Bladder microvascular endothelial cell (primary cell): ENCODE results near the gene ZBTB7A. TPM values are rescaled to one million over a fixed set of nuclear protein-coding genes. Genes with fewer than 3 reads are reported as not detected.

Experiments
- total RNA-seq: library from RNA; depleted of rRNA; stranded (reverse); fragments of >200 nt; gene quantifications from 2 replicates; pipeline ENCODE4 v1.2.3, GENCODE V29; 2014

Gene ZBTB7A
- 8.4 and 18.3 TPM in 2 replicates for total RNA-seq

GRCh38 chr19:4066682-4067395 lies at the start of gene ZBTB7A:
Gene ZBTB7A, minus strand, starts transcription at chr19:4066899. Its CDS starts 11,667 bp downstream, at chr19:4055232.

GRCh38 chr19:4007021-4007835 lies 59.5 kb downstream of the ZBTB7A start, which contains the start of gene PIAS4:
Gene PIAS4, plus strand, starts transcription at chr19:4007736. Its CDS starts 25 bp downstream, at chr19:4007761.

Other genes with a start within 250 kb of the ZBTB7A start
- not detected in 2 replicates for gene ZFR2, start 197.9 kb downstream of the ZBTB7A start, total RNA-seq
- not detected in 2 replicates for gene ATCAY, start 186.2 kb downstream of the ZBTB7A start, total RNA-seq
- gene NMRK2, start 133.8 kb downstream of the ZBTB7A start, total RNA-seq = not detected in 2 replicates
- 158 and 304 TPM in 2 replicates for gene DAPK3, start 95.8 kb downstream of the ZBTB7A start, total RNA-seq
- gene EEF2, start 81.4 kb downstream of the ZBTB7A start, total RNA-seq = 2,070 and 2,682 TPM in 2 replicates
- gene PIAS4, start 59.2 kb downstream of the ZBTB7A start, total RNA-seq = 26.7 and 26.9 TPM in 2 replicates
- gene MAP2K2, start 57.2 kb upstream of the ZBTB7A start, total RNA-seq = 135 and 175 TPM in 2 replicates
- not detected in 2 replicates for gene CREB3L3, start 86.7 kb upstream of the ZBTB7A start, total RNA-seq
- 8.7 and 13.6 TPM in 2 replicates for gene SIRT6, start 115.7 kb upstream of the ZBTB7A start, total RNA-seq
- gene ANKRD24, start 115.8 kb upstream of the ZBTB7A start, total RNA-seq = 0.32 and 0.88 TPM in 2 replicates
- 0.16 and 2.6 TPM in 2 replicates for gene EBI3, start 162.6 kb upstream of the ZBTB7A start, total RNA-seq
- 14.1 and 16.8 TPM in 2 replicates for gene YJU2, start 180.2 kb upstream of the ZBTB7A start, total RNA-seq
- not detected in 2 replicates for gene SHD, start 212.4 kb upstream of the ZBTB7A start, total RNA-seq
- not detected in 2 replicates for gene TMIGD2, start 235.5 kb upstream of the ZBTB7A start, total RNA-seq
- gene FSD1, start 237.7 kb upstream of the ZBTB7A start, total RNA-seq = 6.0 and 11.6 TPM in 2 replicates